IMR-90 (cell line): Measurements from ENCODE around the gene NHEJ1. TPM values are rescaled to one million over a fixed set of nuclear protein-coding genes. Genes with fewer than 3 reads are reported as not detected.

Experiments used
- ATAC-seq: fragments of 200-7000 bp; cut with Tn5 transposase; 2 replicates; pipeline ENCODE4 v1.9.1; 2020; ENCODE audit warnings: low read depth, mild to moderate bottlenecking, moderate library complexity
- BruUV-seq: library from RNA; stranded (reverse); fragments of 400-500 nt; replicated peaks from 2 replicates; lab custom pipeline; 2021; lab: Mats Ljungman, UMichigan
- CTCF ChIA-PET: fragments of 300-600 bp; formaldehyde crosslinking; extraction: SDS; loops from one replicate; lab custom pipeline; 2021; ENCODE audit warnings: antibody characterized with exemption; lab: Yijun Ruan, JAX
- POLR2A ChIA-PET: fragments of 300-600 bp; sonication (Branson Sonifier 250); formaldehyde crosslinking; loops from one replicate; lab custom pipeline; 2022; ENCODE audit warnings: antibody characterized with exemption; ENCODE audit not compliant: unreplicated experiment; lab: Charles Lee
- DNase-seq: peaks from one replicate; pipeline ENCODE4 v3.0.0; 2013
- H2AFZ ChIP-seq: replicated peaks from 2 replicates; pipeline ENCODE3; 2013; ENCODE audit warnings: low read length, mild to moderate bottlenecking; ENCODE audit not compliant: poor library complexity
- H2AK5ac ChIP-seq: 2 replicates; pipeline ENCODE4 v1.6.1; 2013; ENCODE audit warnings: low read depth, low read length, inconsistent platforms
- H2AK9ac ChIP-seq: replicated peaks from 2 replicates; pipeline ENCODE3; 2013; ENCODE audit warnings: mild to moderate bottlenecking, low read depth, low read length, moderate library complexity; ENCODE audit not compliant: poor library complexity
- H2BK120ac ChIP-seq: 2 replicates; pipeline ENCODE4 v1.6.1; 2013; ENCODE audit warnings: low read depth, low read length, inconsistent platforms
- H2BK15ac ChIP-seq: 3 replicates; pipeline ENCODE4 v1.6.1; 2013; ENCODE audit warnings: low read depth, low read length, inconsistent platforms
- H2BK20ac ChIP-seq: 2 replicates; pipeline ENCODE4 v1.6.1; 2013; ENCODE audit warnings: low read depth, mild to moderate bottlenecking, inconsistent platforms, low read length, moderate library complexity
- H2BK5ac ChIP-seq: 2 replicates; pipeline ENCODE4 v1.6.1; 2013; ENCODE audit warnings: mild to moderate bottlenecking, low read depth, low read length, inconsistent platforms; ENCODE audit not compliant: poor library complexity, severe bottlenecking
- H3K14ac ChIP-seq: replicated peaks from 2 replicates; pipeline ENCODE4 v1.6.1; 2013; ENCODE audit warnings: low read depth, low read length, inconsistent platforms
- H3K18ac ChIP-seq: 2 replicates; pipeline ENCODE4 v1.6.1; 2013; ENCODE audit warnings: low read depth, low read length, control low read depth
- H3K23ac ChIP-seq: 2 replicates; pipeline ENCODE4 v1.6.1; 2013; ENCODE audit warnings: low read depth, low read length, inconsistent platforms
- H3K27ac ChIP-seq: 2 replicates; pipeline ENCODE4 v1.5.1; 2013; ENCODE audit warnings: mild to moderate bottlenecking, control low read depth, low read length; ENCODE audit not compliant: insufficient read depth
- H3K27me3 ChIP-seq: 2 replicates; pipeline ENCODE4 v1.6.1; 2013; ENCODE audit warnings: low read length; ENCODE audit not compliant: control insufficient read depth, insufficient read depth
- H3K36me3 ChIP-seq: 2 replicates; pipeline ENCODE4 v1.6.1; 2013; ENCODE audit warnings: low read length, mixed read lengths; ENCODE audit not compliant: control insufficient read depth, insufficient read depth
- H3K4ac ChIP-seq: 2 replicates; pipeline ENCODE4 v1.6.1; 2013; ENCODE audit warnings: low read depth, low read length, inconsistent platforms
- H3K4me1 ChIP-seq: 2 replicates; pipeline ENCODE4 v1.6.1; 2013; ENCODE audit warnings: low read length, mixed read lengths; ENCODE audit not compliant: control insufficient read depth, insufficient read depth
- H3K4me2 ChIP-seq: 2 replicates; pipeline ENCODE4 v1.6.1; 2013; ENCODE audit warnings: low read depth, mild to moderate bottlenecking, control low read depth, low read length, moderate library complexity
- H3K4me3 ChIP-seq: 2 replicates; pipeline ENCODE4 v1.5.1; 2013; ENCODE audit warnings: low read depth, mild to moderate bottlenecking, control low read depth, low read length, moderate library complexity; ENCODE audit not compliant: insufficient read depth
- H3K56ac ChIP-seq: 2 replicates; pipeline ENCODE4 v1.6.1; 2013; ENCODE audit warnings: low read length, inconsistent platforms; ENCODE audit not compliant: insufficient read depth; ENCODE audit errors: extremely low read depth
- H3K79me1 ChIP-seq, 2 experiments: 2 replicates each; pipeline ENCODE4 v1.6.1; 2013; ENCODE audit warnings: low read length in 2 of 2, inconsistent platforms in 1 of 2, low read depth in 1 of 2
- H3K9ac ChIP-seq: 2 replicates; pipeline ENCODE4 v1.6.1; 2013; ENCODE audit warnings: low read depth, low read length, control low read depth
- H3K9me1 ChIP-seq: 2 replicates; pipeline ENCODE4 v1.6.1; 2013; ENCODE audit warnings: low read length, inconsistent platforms; ENCODE audit not compliant: insufficient read depth
- H3K9me3 ChIP-seq: 2 replicates; pipeline ENCODE4 v1.6.1; 2013; ENCODE audit warnings: low read length; ENCODE audit not compliant: control insufficient read depth, insufficient read depth
- H4K20me1 ChIP-seq: 2 replicates; pipeline ENCODE4 v1.6.1; 2013; ENCODE audit warnings: low read length, inconsistent platforms; ENCODE audit not compliant: insufficient read depth
- H4K5ac ChIP-seq: 2 replicates; pipeline ENCODE4 v1.6.1; 2013; ENCODE audit warnings: mild to moderate bottlenecking, low read depth, low read length, control low read depth
- H4K8ac ChIP-seq, 2 experiments: 2 replicates each; pipeline ENCODE4 v1.6.1; 2013; ENCODE audit warnings: low read depth in 2 of 2, low read length in 2 of 2, control low read depth in 1 of 2, inconsistent platforms in 1 of 2
- H4K91ac ChIP-seq: 2 replicates; pipeline ENCODE4 v1.6.1; 2013; ENCODE audit warnings: low read depth, low read length, inconsistent platforms; ENCODE audit not compliant: insufficient read depth
- BHLHE40 ChIP-seq: fragments of 150-350 bp; IDR thresholded peaks from 2 replicates; pipeline ENCODE4 v1.6.1; 2016; ENCODE audit warnings: mild to moderate bottlenecking, low read depth, low read length
- CEBPB ChIP-seq: IDR thresholded peaks from 2 replicates; pipeline ENCODE4 v1.6.1; 2012; ENCODE audit warnings: low read depth, low read length, improper control_type of control experiment
- CHD1 ChIP-seq: IDR thresholded peaks from 2 replicates; pipeline ENCODE4 v1.6.1; 2012; ENCODE audit warnings: low read depth, low read length, improper control_type of control experiment
- MAFK ChIP-seq: IDR thresholded peaks from 2 replicates; pipeline ENCODE4 v1.6.1; 2012; ENCODE audit warnings: low read depth, low read length, improper control_type of control experiment
- MAZ ChIP-seq: IDR thresholded peaks from 2 replicates; pipeline ENCODE4 v1.6.1; 2012; ENCODE audit warnings: low read depth, mild to moderate bottlenecking, low read length, improper control_type of control experiment, moderate library complexity, borderline replicate concordance
- MXI1 ChIP-seq: IDR thresholded peaks from 2 replicates; pipeline ENCODE4 v1.6.1; 2012; ENCODE audit warnings: low read depth, mild to moderate bottlenecking, low read length, moderate library complexity, borderline replicate concordance
- NFE2L2 ChIP-seq: fragments of 150-350 bp; IDR thresholded peaks from 2 replicates; pipeline ENCODE4 v1.6.1; 2016; ENCODE audit warnings: low read depth, mild to moderate bottlenecking, low read length
- POLR2A ChIP-seq: IDR thresholded peaks from 2 replicates; pipeline ENCODE4 v1.6.1; 2012; ENCODE audit warnings: mild to moderate bottlenecking, low read depth, low read length
- RAD21 ChIP-seq: IDR thresholded peaks from 2 replicates; pipeline ENCODE4 v1.6.1; 2012; ENCODE audit warnings: low read length, improper control_type of control experiment
- RCOR1 ChIP-seq: IDR thresholded peaks from 2 replicates; pipeline ENCODE4 v1.6.1; 2012; ENCODE audit warnings: mild to moderate bottlenecking, low read length, improper control_type of control experiment; ENCODE audit not compliant: insufficient replicate concordance
- RFX5 ChIP-seq: IDR thresholded peaks from 2 replicates; pipeline ENCODE4 v1.8.0; 2012; ENCODE audit warnings: low read depth, mild to moderate bottlenecking, low read length, moderate library complexity
- SMC3 ChIP-seq: fragments of 150-350 bp; IDR thresholded peaks from 2 replicates; pipeline ENCODE4 v1.6.1; 2016; ENCODE audit warnings: low read depth, mild to moderate bottlenecking, antibody characterized with exemption, low read length, moderate library complexity
- WGBS, 2 experiments: methylation state at CpG; one replicate each; pipeline versions ENCODE4 v1.1.5 to v1.1.7; 2013; ENCODE audit warnings: missing lambda C conversion rate in 2 of 2; ENCODE audit not compliant: insufficient read length in 1 of 2; ENCODE audit errors: extremely low coverage in 2 of 2; 5-methylcytosine and 5-hydroxymethylcytosine counted together
- dilution Hi-C: fragments of 300-500 bp; cut with HindIII; formaldehyde crosslinking; loops from one replicate; pipeline ENCODE4 v1.14.3; 2018; ENCODE audit warnings: low sequenced_read_pairs; ENCODE audit not compliant: unreplicated experiment
- in situ Hi-C: fragments of 300-500 bp; cut with MboI; formaldehyde crosslinking; loops from 3 replicates; pipeline ENCODE4 v1.14.3; 2019; ENCODE audit warnings: low sequenced_read_pairs, inconsistent platforms, mixed read lengths
- intact Hi-C: fragments of 100-400 bp; cut with micrococcal nuclease; formaldehyde crosslinking; loops from 2 replicates; pipeline ENCODE4 v1.10.0; 2022
- polyA plus RNA-seq, 3 experiments: library from polyadenylated mRNA; depleted of rRNA; stranded (reverse); fragments of >200 nt; gene quantifications; 2 replicates each; pipeline ENCODE4 v1.2.3, GENCODE V29; 2012; ENCODE audit warnings: low replicate concordance in 1 of 3
- total RNA-seq: library from RNA; depleted of rRNA; stranded (reverse); fragments of >200 nt; gene quantifications from 2 replicates; pipeline ENCODE4 v1.2.3, GENCODE V29; 2012
- TF ChIP-seq, protein P1 (sequence below): fragments of 150-350 bp; IDR thresholded peaks from 2 replicates; pipeline ENCODE4 v1.6.1; 2017; ENCODE audit warnings: mild to moderate bottlenecking, antibody characterized with exemption, low read length, low read depth
- TF ChIP-seq, protein P2 (sequence below): fragments of 150-350 bp; IDR thresholded peaks from 2 replicates; pipeline ENCODE4 v1.6.1; 2016; ENCODE audit warnings: low read depth, mild to moderate bottlenecking, low read length, moderate library complexity, borderline replicate concordance

NHEJ1 gene
- total and polyA plus RNA-seq, 2 of the 4 experiments (the other 2 are of a cell fraction), result 12.5 to 23.1 TPM

- no peak overlapping the region for H3K9ac ChIP-seq
- no peak overlapping the region for H3K4ac ChIP-seq
- no peak overlapping the region for H3K14ac ChIP-seq
- peaks cover 2% of the 10 kb centered on the region; the same call in 1 of the 2 replicates for H3K4me1 ChIP-seq
- no peak overlapping the region for H2BK120ac ChIP-seq
- dilution Hi-C loops (no loop called here), in situ Hi-C loops (no loop called here), intact Hi-C loops (no loop called here)
- POLR2A ChIA-PET, result no interaction called here
- no peaks in the 10 kb centered on the region for H4K20me1 ChIP-seq
- CTCF ChIA-PET, result interaction anchor here (1.8 kb wide), 1 partner anchor 9 kb away, joined by 5 read pairs; no protein-coding TSS in a partner anchor
- no peak overlapping the region for H4K8ac ChIP-seq
- no peak overlapping the region for H2BK15ac ChIP-seq
- no TSS peak for BruUV-seq
- no peaks in the 10 kb centered on the region for H3K9me1 ChIP-seq
- H3K56ac ChIP-seq, result no peak overlapping the region
- no peak overlapping the region for H3K23ac ChIP-seq
- H2AFZ ChIP-seq, result no peak overlapping the region
- H3K9me3 ChIP-seq, result no peaks in the 10 kb centered on the region
- H3K18ac ChIP-seq, result no peak overlapping the region
- no peak overlapping the region for H3K4me2 ChIP-seq
- TF ChIP-seq SMC3 (no peak), RFX5 (no peak), BHLHE40 (no peak), MXI1 (no peak), RAD21 (no peak), MAZ (no peak), POLR2A (no peak), RCOR1 (no peak), MAFK (no peak), CEBPB (no peak), NFE2L2 (no peak), CHD1 (no peak)
- TF ChIP-seq, protein P1, sequence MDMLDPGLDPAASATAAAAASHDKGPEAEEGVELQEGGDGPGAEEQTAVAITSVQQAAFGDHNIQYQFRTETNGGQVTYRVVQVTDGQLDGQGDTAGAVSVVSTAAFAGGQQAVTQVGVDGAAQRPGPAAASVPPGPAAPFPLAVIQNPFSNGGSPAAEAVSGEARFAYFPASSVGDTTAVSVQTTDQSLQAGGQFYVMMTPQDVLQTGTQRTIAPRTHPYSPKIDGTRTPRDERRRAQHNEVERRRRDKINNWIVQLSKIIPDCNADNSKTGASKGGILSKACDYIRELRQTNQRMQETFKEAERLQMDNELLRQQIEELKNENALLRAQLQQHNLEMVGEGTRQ, result no peak
- TF ChIP-seq, protein P2, sequence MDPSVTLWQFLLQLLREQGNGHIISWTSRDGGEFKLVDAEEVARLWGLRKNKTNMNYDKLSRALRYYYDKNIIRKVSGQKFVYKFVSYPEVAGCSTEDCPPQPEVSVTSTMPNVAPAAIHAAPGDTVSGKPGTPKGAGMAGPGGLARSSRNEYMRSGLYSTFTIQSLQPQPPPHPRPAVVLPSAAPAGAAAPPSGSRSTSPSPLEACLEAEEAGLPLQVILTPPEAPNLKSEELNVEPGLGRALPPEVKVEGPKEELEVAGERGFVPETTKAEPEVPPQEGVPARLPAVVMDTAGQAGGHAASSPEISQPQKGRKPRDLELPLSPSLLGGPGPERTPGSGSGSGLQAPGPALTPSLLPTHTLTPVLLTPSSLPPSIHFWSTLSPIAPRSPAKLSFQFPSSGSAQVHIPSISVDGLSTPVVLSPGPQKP, result no peak
- 0 out of 2 replicates have a peak, but pooled peaks cover 1% of the 10 kb centered on the region for H3K36me3 ChIP-seq
- H3K27me3 ChIP-seq, result no peaks in the 10 kb centered on the region
- no peaks in the 10 kb centered on the region for H3K79me1 ChIP-seq
- H2BK20ac ChIP-seq, result no peak overlapping the region
- ATAC-seq, result no peak
- no peak overlapping the region for H4K5ac ChIP-seq
- H3K4me3 ChIP-seq, result no peak overlapping the region
- H4K91ac ChIP-seq, result no peak overlapping the region
- no CpG with 5 or more reads among the region's 1 CpG for WGBS, 2 experiments
- H2AK5ac ChIP-seq, result no peak overlapping the region
- DNase-seq, result no peak
- no peak overlapping the region for H2BK5ac ChIP-seq
- no peak overlapping the region for H2AK9ac ChIP-seq
- H3K27ac ChIP-seq, result no peak overlapping the region
Observed at GRCh38 chr2:219095406-219095935, 65.1 kb downstream of the NHEJ1 start.
